ENCODE measurements around the gene MT1E.

DNA sequence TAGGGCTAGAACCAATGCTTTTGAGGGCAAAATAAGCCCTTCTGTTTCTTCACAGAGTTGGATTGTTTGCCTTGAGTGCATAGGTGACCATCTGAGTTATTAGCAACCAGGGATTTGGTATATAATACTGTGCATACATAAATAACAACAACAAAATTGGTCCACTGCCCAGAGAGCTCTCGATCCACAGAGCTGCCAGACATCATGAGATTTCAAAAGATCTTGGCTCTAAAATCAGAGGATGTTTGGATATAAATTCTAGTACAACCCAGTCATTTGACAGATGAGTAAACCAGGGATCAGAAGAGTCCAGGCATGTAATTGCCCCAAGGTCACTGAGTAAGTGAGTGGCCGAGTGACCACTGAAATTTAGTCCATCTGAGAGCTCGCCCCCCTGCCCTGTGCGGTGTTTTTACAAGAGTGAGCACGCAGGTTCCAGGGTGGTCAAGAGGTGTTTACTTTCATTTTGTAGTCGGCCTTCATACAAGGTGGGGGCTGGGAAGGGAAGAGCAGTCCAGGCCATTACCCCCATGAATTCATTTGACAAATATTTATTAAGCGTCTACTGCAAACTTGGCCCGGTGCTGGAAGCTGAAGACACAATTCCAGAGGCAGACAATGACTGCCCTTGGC lies 19.0 kb upstream of the MT1E start:
- no peak for TF ChIP-seq POLR2A (IDR thresholded peaks at IDR 0.05; ENCODE audit: low read depth, low read length)
- TF ChIP-seq TAF1 (IDR thresholded peaks at IDR 0.05; ENCODE audit: low read depth, low read length): no peak
- no peak for TF ChIP-seq POLR2AphosphoS5 (IDR thresholded peaks at IDR 0.05; ENCODE audit: low read depth, low read length)
- no peak for TF ChIP-seq SPI1 (IDR thresholded peaks at IDR 0.05; ENCODE audit: low read depth, low read length)
- TF ChIP-seq POU2F2 (IDR thresholded peaks at IDR 0.05; ENCODE audit: low read depth, low read length): no peak
